HepG2 (cell line): Measurements from ENCODE around the gene FASTKD2. TPM values are rescaled to one million over a fixed set of nuclear protein-coding genes. Genes with fewer than 3 reads are reported as not detected.

Source experiments
- GTF2F1 ChIP-seq: fragments of 150-350 bp; IDR thresholded peaks from 2 replicates; pipeline ENCODE4 v1.6.1; 2014; ENCODE audit warnings: low read length
- KMT2B ChIP-seq: IDR thresholded peaks from 2 replicates; pipeline ENCODE4 v1.6.1; 2016; ENCODE audit warnings: missing genetic modification reagents, missing compliant biosample characterization
- NFE2L2 ChIP-seq: fragments of 150-350 bp; IDR thresholded peaks from 2 replicates; pipeline ENCODE4 v1.6.1; 2014; ENCODE audit warnings: low read length
- ZFY ChIP-seq: sonication (generic); formaldehyde crosslinking; IDR thresholded peaks from 2 replicates; pipeline ENCODE4 v1.4.0; 2020; ENCODE audit warnings: missing genetic modification reagents
- ZNF569 ChIP-seq: sonication (generic); formaldehyde crosslinking; IDR thresholded peaks from 2 replicates; pipeline ENCODE4 v1.5.0; 2020; ENCODE audit warnings: mild to moderate bottlenecking, missing genetic modification reagents, moderate library complexity, borderline replicate concordance
- ZNF780A ChIP-seq: sonication (generic); formaldehyde crosslinking; IDR thresholded peaks from 2 replicates; pipeline ENCODE4 v1.8.0; 2022; ENCODE audit warnings: mild to moderate bottlenecking, missing genetic modification reagents, moderate library complexity
- polyA plus RNA-seq, 8 experiments: library from polyadenylated mRNA; depleted of rRNA in 3 of 8; stranded (reverse) in 7 of 8; unstranded in 1 of 8; fragments of >200 nt; fragmentation: Illumina TruSeq in 4 of 8; extraction: Trizol in 4 of 8; gene quantifications; 2 replicates each; pipeline versions ENCODE4 v1.2.1 to v1.2.3, GENCODE V29; 2011 to 2016; ENCODE audit warnings: low read depth in 4 of 8, missing spikeins in 1 of 8, mixed read lengths in 1 of 8; ENCODE audit not compliant: insufficient read depth in 1 of 8
- total RNA-seq, 5 experiments: library from RNA; depleted of rRNA; stranded (reverse); fragments of >200 nt; fragmentation: Illumina TruSeq; extraction: Trizol; gene quantifications; 2 replicates each; pipeline ENCODE4 v1.2.3, GENCODE V29; 2016; ENCODE audit warnings: low read depth in 1 of 5
- TF ChIP-seq, protein P1 (sequence below): sonication (generic); formaldehyde crosslinking; IDR thresholded peaks from 2 replicates; pipeline ENCODE4 v1.4.0; 2020; ENCODE audit warnings: mild to moderate bottlenecking, missing genetic modification reagents
- TF ChIP-seq, protein P2 (sequence below): sonication (generic); formaldehyde crosslinking; conservative IDR thresholded peaks from 2 replicates; pipeline ENCODE4 v1.8.0; 2022; ENCODE audit warnings: mild to moderate bottlenecking, moderate library complexity, missing genetic modification reagents
- TF ChIP-seq, protein P3 (sequence below): sonication (generic); formaldehyde crosslinking; IDR thresholded peaks from 2 replicates; pipeline ENCODE4 v1.4.0; 2020; ENCODE audit warnings: missing genetic modification reagents
- TF ChIP-seq, protein P4 (sequence below): fragments of 450-650 bp; IDR thresholded peaks from 2 replicates; pipeline ENCODE4 v1.6.1; 2017; ENCODE audit warnings: mild to moderate bottlenecking
- TF ChIP-seq, protein P5 (sequence below): sonication (generic); formaldehyde crosslinking; IDR thresholded peaks from 2 replicates; pipeline ENCODE4 v1.4.0; 2020; ENCODE audit warnings: mild to moderate bottlenecking, missing genetic modification reagents

Gene FASTKD2
- total and polyA plus RNA-seq, 2 of the 13 experiments (the other 11 are each of a cell fraction or from before 2014, with no cell fraction given) = 41.1 to 77.8 TPM

DNA sequence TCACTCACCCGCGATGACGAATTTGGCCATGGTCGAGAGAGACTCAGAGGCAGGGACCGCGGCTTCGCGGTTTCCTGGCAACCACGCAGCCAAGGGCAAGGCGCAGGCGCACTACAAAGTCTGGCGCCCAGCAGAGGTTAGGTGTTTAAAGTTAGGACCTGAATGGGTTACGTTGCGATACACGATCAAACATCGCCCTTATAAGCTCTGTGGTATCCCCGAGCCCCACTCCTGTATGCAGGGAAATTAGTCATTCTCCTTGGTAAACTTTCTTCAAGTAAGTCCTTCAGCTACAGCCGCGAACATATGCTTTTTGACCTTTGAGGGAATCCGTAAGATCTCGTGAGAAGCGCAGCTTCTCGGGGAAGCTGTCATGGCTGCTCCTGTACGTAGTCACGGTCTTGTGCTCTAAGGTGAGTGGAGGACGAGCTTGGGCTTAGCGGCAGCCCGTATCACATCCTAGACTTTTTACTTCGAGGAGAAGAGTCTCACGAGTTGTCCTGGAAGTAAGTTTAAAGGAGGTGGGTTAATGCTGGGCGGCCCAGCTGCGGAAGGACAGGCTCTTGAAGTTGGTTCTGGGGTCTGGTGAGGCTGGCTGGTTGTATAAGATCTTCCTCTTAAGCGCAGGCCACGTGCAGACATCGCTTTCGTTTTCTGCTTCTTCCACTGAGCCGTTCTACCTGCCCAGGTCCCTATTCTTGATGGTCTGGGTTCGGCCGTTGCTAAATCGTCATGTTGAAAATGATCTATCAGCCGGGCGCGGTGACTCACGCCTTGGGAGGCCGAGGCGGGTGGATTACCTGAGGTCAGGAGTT is at the start of gene FASTKD2, which contains the start of gene MDH1B (continued):
- TF ChIP-seq, protein P1, sequence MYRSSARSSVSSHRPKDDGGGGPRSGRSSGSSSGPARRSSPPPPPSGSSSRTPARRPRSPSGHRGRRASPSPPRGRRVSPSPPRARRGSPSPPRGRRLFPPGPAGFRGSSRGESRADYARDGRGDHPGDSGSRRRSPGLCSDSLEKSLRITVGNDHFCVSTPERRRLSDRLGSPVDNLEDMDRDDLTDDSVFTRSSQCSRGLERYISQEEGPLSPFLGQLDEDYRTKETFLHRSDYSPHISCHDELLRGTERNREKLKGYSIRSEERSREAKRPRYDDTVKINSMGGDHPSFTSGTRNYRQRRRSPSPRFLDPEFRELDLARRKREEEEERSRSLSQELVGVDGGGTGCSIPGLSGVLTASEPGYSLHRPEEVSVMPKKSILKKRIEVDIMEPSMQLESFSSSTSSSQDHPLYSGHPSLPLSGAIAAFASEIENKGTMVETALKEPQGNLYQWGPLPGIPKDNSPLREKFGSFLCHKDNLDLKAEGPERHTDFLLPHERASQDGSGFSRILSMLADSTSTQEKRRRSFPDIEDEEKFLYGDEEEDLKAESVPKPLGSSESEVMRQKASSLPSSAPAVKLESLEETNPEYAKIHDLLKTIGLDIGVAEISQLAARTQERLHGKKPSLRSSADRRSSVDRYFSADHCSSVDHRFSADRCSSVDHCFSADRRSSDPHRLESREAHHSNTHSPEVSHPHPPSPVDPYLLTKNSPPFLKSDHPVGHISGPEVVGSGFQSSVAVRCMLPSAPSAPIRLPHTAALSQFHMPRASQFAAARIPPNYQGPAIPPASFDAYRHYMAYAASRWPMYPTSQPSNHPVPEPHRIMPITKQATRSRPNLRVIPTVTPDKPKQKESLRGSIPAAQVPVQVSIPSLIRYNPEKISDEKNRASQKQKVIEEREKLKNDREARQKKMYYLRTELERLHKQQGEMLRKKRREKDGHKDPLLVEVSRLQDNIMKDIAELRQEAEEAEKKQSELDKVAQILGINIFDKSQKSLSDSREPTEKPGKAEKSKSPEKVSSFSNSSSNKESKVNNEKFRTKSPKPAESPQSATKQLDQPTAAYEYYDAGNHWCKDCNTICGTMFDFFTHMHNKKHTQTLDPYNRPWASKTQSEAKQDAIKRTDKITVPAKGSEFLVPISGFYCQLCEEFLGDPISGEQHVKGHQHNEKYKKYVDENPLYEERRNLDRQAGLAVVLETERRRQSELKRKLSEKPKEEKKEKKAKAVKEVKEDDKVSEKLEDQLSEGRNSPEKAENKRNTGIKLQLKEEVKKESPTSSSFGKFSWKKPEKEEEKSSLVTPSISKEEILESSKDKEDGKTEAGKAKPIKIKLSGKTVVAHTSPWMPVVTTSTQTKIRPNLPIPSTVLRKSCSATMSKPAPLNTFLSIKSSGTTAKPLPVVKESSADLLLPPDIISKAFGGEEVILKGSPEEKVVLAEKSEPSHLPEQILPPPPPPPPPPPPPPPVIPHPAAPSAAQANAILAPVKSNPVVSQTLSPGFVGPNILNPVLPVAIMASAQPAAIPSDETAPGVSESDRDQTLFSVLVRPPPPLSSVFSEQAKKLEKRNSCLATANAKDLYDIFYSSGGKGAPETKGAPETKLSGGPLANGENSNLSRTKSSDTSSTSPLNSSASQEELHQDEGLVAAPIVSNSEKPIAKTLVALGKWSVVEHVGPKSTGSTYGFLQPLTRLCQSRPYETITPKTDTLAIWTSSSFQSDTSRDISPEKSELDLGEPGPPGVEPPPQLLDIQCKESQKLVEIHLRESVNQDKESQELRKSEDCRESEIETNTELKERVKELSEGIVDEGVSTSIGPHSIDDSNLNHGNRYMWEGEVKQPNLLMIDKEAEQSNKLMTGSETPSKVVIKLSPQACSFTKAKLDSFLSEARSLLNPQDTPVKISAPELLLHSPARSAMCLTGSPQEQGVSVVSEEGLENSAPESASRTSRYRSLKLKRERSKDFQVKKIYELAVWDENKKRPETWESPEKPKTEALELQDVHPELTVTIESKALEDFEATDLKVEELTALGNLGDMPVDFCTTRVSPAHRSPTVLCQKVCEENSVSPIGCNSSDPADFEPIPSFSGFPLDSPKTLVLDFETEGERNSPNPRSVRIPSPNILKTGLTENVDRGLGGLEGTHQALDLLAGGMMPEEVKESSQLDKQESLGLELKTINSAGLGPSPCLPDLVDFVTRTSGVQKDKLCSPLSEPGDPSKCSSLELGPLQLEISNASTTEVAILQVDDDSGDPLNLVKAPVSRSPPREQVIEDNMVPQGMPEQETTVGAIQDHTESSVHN = no peak
- TF ChIP-seq, protein P2, sequence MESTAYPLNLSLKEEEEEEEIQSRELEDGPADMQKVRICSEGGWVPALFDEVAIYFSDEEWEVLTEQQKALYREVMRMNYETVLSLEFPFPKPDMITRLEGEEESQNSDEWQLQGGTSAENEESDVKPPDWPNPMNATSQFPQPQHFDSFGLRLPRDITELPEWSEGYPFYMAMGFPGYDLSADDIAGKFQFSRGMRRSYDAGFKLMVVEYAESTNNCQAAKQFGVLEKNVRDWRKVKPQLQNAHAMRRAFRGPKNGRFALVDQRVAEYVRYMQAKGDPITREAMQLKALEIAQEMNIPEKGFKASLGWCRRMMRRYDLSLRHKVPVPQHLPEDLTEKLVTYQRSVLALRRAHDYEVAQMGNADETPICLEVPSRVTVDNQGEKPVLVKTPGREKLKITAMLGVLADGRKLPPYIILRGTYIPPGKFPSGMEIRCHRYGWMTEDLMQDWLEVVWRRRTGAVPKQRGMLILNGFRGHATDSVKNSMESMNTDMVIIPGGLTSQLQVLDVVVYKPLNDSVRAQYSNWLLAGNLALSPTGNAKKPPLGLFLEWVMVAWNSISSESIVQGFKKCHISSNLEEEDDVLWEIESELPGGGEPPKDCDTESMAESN (CRISPR knock-in tag) = peak; percentile 75
- TF ChIP-seq, protein P3, sequence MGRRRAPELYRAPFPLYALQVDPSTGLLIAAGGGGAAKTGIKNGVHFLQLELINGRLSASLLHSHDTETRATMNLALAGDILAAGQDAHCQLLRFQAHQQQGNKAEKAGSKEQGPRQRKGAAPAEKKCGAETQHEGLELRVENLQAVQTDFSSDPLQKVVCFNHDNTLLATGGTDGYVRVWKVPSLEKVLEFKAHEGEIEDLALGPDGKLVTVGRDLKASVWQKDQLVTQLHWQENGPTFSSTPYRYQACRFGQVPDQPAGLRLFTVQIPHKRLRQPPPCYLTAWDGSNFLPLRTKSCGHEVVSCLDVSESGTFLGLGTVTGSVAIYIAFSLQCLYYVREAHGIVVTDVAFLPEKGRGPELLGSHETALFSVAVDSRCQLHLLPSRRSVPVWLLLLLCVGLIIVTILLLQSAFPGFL (CRISPR knock-in tag) = peak; percentile 46; the same call in 1 of the 2 replicates
- TF ChIP-seq, protein P4, sequence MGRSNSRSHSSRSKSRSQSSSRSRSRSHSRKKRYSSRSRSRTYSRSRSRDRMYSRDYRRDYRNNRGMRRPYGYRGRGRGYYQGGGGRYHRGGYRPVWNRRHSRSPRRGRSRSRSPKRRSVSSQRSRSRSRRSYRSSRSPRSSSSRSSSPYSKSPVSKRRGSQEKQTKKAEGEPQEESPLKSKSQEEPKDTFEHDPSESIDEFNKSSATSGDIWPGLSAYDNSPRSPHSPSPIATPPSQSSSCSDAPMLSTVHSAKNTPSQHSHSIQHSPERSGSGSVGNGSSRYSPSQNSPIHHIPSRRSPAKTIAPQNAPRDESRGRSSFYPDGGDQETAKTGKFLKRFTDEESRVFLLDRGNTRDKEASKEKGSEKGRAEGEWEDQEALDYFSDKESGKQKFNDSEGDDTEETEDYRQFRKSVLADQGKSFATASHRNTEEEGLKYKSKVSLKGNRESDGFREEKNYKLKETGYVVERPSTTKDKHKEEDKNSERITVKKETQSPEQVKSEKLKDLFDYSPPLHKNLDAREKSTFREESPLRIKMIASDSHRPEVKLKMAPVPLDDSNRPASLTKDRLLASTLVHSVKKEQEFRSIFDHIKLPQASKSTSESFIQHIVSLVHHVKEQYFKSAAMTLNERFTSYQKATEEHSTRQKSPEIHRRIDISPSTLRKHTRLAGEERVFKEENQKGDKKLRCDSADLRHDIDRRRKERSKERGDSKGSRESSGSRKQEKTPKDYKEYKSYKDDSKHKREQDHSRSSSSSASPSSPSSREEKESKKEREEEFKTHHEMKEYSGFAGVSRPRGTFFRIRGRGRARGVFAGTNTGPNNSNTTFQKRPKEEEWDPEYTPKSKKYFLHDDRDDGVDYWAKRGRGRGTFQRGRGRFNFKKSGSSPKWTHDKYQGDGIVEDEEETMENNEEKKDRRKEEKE = no peak
- TF ChIP-seq ZNF780A (CRISPR knock-in tag) (peak; percentile 18; the same call in 1 of the 2 replicates), KMT2B (CRISPR knock-in tag) (peak; percentile 97), ZNF569 (CRISPR knock-in tag) (peak; percentile 96; the same call in 1 of the 2 replicates), GTF2F1 (no peak), NFE2L2 (no peak), ZFY (CRISPR knock-in tag) (peak; percentile 88)
- TF ChIP-seq, protein P5, sequence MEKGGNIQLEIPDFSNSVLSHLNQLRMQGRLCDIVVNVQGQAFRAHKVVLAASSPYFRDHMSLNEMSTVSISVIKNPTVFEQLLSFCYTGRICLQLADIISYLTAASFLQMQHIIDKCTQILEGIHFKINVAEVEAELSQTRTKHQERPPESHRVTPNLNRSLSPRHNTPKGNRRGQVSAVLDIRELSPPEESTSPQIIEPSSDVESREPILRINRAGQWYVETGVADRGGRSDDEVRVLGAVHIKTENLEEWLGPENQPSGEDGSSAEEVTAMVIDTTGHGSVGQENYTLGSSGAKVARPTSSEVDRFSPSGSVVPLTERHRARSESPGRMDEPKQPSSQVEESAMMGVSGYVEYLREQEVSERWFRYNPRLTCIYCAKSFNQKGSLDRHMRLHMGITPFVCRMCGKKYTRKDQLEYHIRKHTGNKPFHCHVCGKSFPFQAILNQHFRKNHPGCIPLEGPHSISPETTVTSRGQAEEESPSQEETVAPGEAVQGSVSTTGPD (CRISPR knock-in tag) = no peak
